PC-9 (cell line): ENCODE measurements around the gene OR2V1. TPM values are rescaled to one million over a fixed set of nuclear protein-coding genes. Genes with fewer than 3 reads are reported as not detected.

Source experiments
- BruUV-seq: library from RNA; stranded (reverse); fragments of 400-500 nt; replicated peaks from 2 replicates; lab custom pipeline; 2021; lab: Mats Ljungman, UMichigan
- CTCF ChIA-PET: fragments of 300-600 bp; sonication (Branson Sonifier 250); formaldehyde crosslinking; loops from one replicate; lab custom pipeline; 2022; ENCODE audit warnings: antibody characterized with exemption; lab: Charles Lee
- POLR2A ChIA-PET: fragments of 300-600 bp; sonication (Branson Sonifier 250); formaldehyde crosslinking; loops from one replicate; lab custom pipeline; 2022; ENCODE audit warnings: antibody characterized with exemption; ENCODE audit not compliant: unreplicated experiment; lab: Charles Lee
- DNase-seq, 2 experiments: peaks; one replicate each; pipeline versions ENCODE4 v3.0.0 to v3.0.0-alpha.2; 2015 to 2022; ENCODE audit warnings: mixed read lengths in 1 of 2
- H2AFZ ChIP-seq: fragments of 200-600 bp; sonication (generic); 2 replicates; pipeline ENCODE4 v1.8.1; 2017; ENCODE audit warnings: antibody characterized with exemption
- H3F3A ChIP-seq: fragments of 200-600 bp; sonication (generic); 2 replicates; pipeline ENCODE4 v1.8.1; 2017; ENCODE audit warnings: antibody characterized with exemption, mild to moderate bottlenecking, low read depth; ENCODE audit not compliant: insufficient read depth
- H3K27ac ChIP-seq: fragments of 200-600 bp; sonication (generic); 2 replicates; pipeline ENCODE4 v1.6.1; 2016; ENCODE audit warnings: mixed run types
- H3K27me3 ChIP-seq: fragments of 200-600 bp; sonication (generic); 2 replicates; pipeline ENCODE4 v1.6.1; 2016; ENCODE audit warnings: low read depth, mixed run types; ENCODE audit not compliant: insufficient read depth
- H3K36me3 ChIP-seq: fragments of 200-600 bp; sonication (generic); 2 replicates; pipeline ENCODE4 v1.6.1; 2016; ENCODE audit warnings: low read depth, mixed run types
- H3K4me1 ChIP-seq: fragments of 200-600 bp; sonication (generic); replicated peaks from 2 replicates; pipeline ENCODE4 v1.6.1; 2016; ENCODE audit warnings: mixed run types; ENCODE audit not compliant: insufficient read depth
- H3K4me2 ChIP-seq: fragments of 200-600 bp; sonication (generic); 2 replicates; pipeline ENCODE4 v1.6.1; 2017; ENCODE audit warnings: mixed run types
- H3K4me3 ChIP-seq: fragments of 200-600 bp; sonication (generic); 2 replicates; pipeline ENCODE4 v1.6.1; 2016; ENCODE audit warnings: mixed run types
- H3K79me2 ChIP-seq: fragments of 200-600 bp; sonication (generic); 2 replicates; pipeline ENCODE4 v1.6.1; 2017; ENCODE audit warnings: low read depth, mixed run types
- H3K9me2 ChIP-seq: fragments of 200-600 bp; sonication (generic); 2 replicates; pipeline ENCODE4 v1.8.1; 2017; ENCODE audit warnings: mild to moderate bottlenecking; ENCODE audit not compliant: insufficient read depth
- H3K9me3 ChIP-seq: fragments of 200-600 bp; sonication (generic); 2 replicates; pipeline ENCODE4 v1.8.1; 2016; ENCODE audit warnings: low read depth; ENCODE audit not compliant: insufficient read depth
- H4K20me1 ChIP-seq: fragments of 200-600 bp; sonication (generic); 2 replicates; pipeline ENCODE4 v1.8.1; 2017; ENCODE audit not compliant: insufficient read depth
- CTCF ChIP-seq: fragments of 200-600 bp; sonication (generic); conservative IDR thresholded peaks from 2 replicates; pipeline ENCODE4 v1.6.1; 2017; ENCODE audit warnings: mixed run types, antibody characterized with exemption, mild to moderate bottlenecking, moderate library complexity
- EZH2 ChIP-seq: fragments of 200-600 bp; sonication (generic); IDR thresholded peaks from 2 replicates; pipeline ENCODE4 v1.8.0; 2017; ENCODE audit warnings: antibody characterized with exemption, low read depth
- intact Hi-C: fragments of 100-400 bp; cut with micrococcal nuclease; formaldehyde crosslinking; loops from one replicate; pipeline ENCODE4 v1.10.0; 2022; ENCODE audit not compliant: unreplicated experiment
- total RNA-seq: library from RNA; stranded (reverse); gene quantifications from 2 replicates; pipeline ENCODE4 v1.2.3, GENCODE V29; 2021

OR2V1 gene
- total RNA-seq, 1 experiment from 2014 or later: not detected

GRCh38 chr5:181136361-181136955 is 5.5 kb upstream of the OR2V1 start:
- BruUV-seq: no TSS peak
- no peaks in the 10 kb centered on the region for H3K9me2 ChIP-seq
- no peak overlapping the region for H3K4me2 ChIP-seq
- H3K27me3 ChIP-seq: no peaks in the 10 kb centered on the region
- POLR2A ChIA-PET: interaction anchor here (0.6 kb wide), 2 partner anchors 80 to 312 kb away, joined by 5 to 17 read pairs; no protein-coding TSS in a partner anchor
- CTCF ChIA-PET: no interaction called here
- TF ChIP-seq EZH2 (no peak), CTCF (no peak)
- no peaks in the 10 kb centered on the region for H3K79me2 ChIP-seq
- no peak overlapping the region for H3K27ac ChIP-seq
- H3K9me3 ChIP-seq: 0 out of 2 replicates have a peak, but pooled peaks cover 8% of the 10 kb centered on the region
- no peak overlapping the region for H2AFZ ChIP-seq
- no peaks in the 10 kb centered on the region for H3K36me3 ChIP-seq
- H3F3A ChIP-seq: peaks cover 6% of the 10 kb centered on the region; the same call in 1 of the 2 replicates
- intact Hi-C loops: no loop called here
- H4K20me1 ChIP-seq: no peaks in the 10 kb centered on the region
- no peak overlapping the region for H3K4me3 ChIP-seq
- peaks cover 27% of the 10 kb centered on the region for H3K4me1 ChIP-seq
- no peak for DNase-seq

- Histone ChIP-seq H3K9me2 (no peaks in the 10 kb centered on the region), H3K4me2 (peak overlapping the region; percentile 61), H3K9me3 (0 out of 2 replicates have a peak, but pooled peaks cover 8% of the 10 kb centered on the region), H3K36me3 (no peaks in the 10 kb centered on the region), H3K27ac (peak overlapping the region; percentile 73), H3K79me2 (no peaks in the 10 kb centered on the region), H2AFZ (peak overlapping the region; percentile 56; the same call in 1 of the 2 replicates), H3K4me3 (peak overlapping the region; percentile 7; the same call in 1 of the 2 replicates), H3F3A (peaks cover 6% of the 10 kb centered on the region; the same call in 1 of the 2 replicates), H3K4me1 (peaks cover 27% of the 10 kb centered on the region), H4K20me1 (no peaks in the 10 kb centered on the region), H3K27me3 (no peaks in the 10 kb centered on the region)
- ChIA-PET POLR2A (interaction anchor here (0.6 to 0.7 kb wide), 3 partner anchors 9 to 297 kb away, joined by 3 to 7 read pairs (median 7); no protein-coding TSS in a partner anchor), CTCF (interaction anchor here (0.9 kb wide), 1 partner anchor 806 kb away, joined by 12 read pairs; no protein-coding TSS in a partner anchor)
- intact Hi-C loops: no loop called here
- no TSS peak for BruUV-seq
- DNase-seq: peak in 1 of 2 experiments; percentile 42
- no peak for TF ChIP-seq CTCF
- TF ChIP-seq EZH2: no peak
These were observed 3.3 kb upstream of the OR2V1 start for GRCh38 chr5:181134259-181134658.

- BruUV-seq: no TSS peak
- 0 out of 2 replicates have a peak, but pooled peaks cover 8% of the 10 kb centered on the region for H3K9me3 ChIP-seq
- CTCF ChIA-PET: interaction anchor here (0.9 kb wide), 1 partner anchor 805 kb away, joined by 12 read pairs; no protein-coding TSS in a partner anchor
- H3K79me2 ChIP-seq: no peaks in the 10 kb centered on the region
- no peaks in the 10 kb centered on the region for H3K27me3 ChIP-seq
- intact Hi-C loops: no loop called here
- peak; percentile 72 to 80 for DNase-seq
- peak overlapping the region; percentile 61 for H3K4me2 ChIP-seq
- H3K4me3 ChIP-seq: peak overlapping the region; percentile 7; the same call in 1 of the 2 replicates
- TF ChIP-seq EZH2: no peak
- no peak for TF ChIP-seq CTCF
- peak overlapping the region; percentile 73 for H3K27ac ChIP-seq
- POLR2A ChIA-PET: interaction anchor here (0.6 to 0.7 kb wide), 4 partner anchors 10 to 310 kb away, joined by 3 to 7 read pairs (median 5); no protein-coding TSS in a partner anchor
- peaks cover 27% of the 10 kb centered on the region for H3K4me1 ChIP-seq
- H3F3A ChIP-seq: peaks cover 6% of the 10 kb centered on the region; the same call in 1 of the 2 replicates
- H2AFZ ChIP-seq: no peak overlapping the region
- H3K36me3 ChIP-seq: no peaks in the 10 kb centered on the region
- H3K9me2 ChIP-seq: no peaks in the 10 kb centered on the region
- no peaks in the 10 kb centered on the region for H4K20me1 ChIP-seq
These were observed 2.8 kb upstream of the OR2V1 start for GRCh38 chr5:181133610-181134231.
